ENCODE data around the gene DEXI. TPM values are rescaled to one million over a fixed set of nuclear protein-coding genes. Genes with fewer than 3 reads are reported as not detected.

The DEXI gene
- total RNA-seq, 4 donors from 2014 or later, result 38.3 to 73.8 (median 56.1) TPM

- TF ChIP-seq CTCF (IDR thresholded peaks at IDR 0.05; ENCODE audit: low read depth), result no peak
These were observed 25.7 kb upstream of the DEXI start for GRCh38 chr16:10967986-10968385.

GRCh38 chr16:10966129-10966528 lies 23.9 kb upstream of the DEXI start:
- no peak for TF ChIP-seq CTCF (IDR thresholded peaks at IDR 0.05; ENCODE audit: low read depth)

- no peak for TF ChIP-seq CTCF (IDR thresholded peaks at IDR 0.05; ENCODE audit: low read depth)
These were observed 23.3 kb upstream of the DEXI start for GRCh38 chr16:10965440-10966061.

GRCh38 chr16:10964891-10965326 lies 22.6 kb upstream of the DEXI start:
- no peak for TF ChIP-seq CTCF (IDR thresholded peaks at IDR 0.05; ENCODE audit: low read depth)

- TF ChIP-seq CTCF (IDR thresholded peaks at IDR 0.05; ENCODE audit: low read depth), result no peak
These were observed 22.0 kb upstream of the DEXI start for GRCh38 chr16:10964039-10964890.

GRCh38 chr16:10961231-10961630 lies 19.0 kb upstream of the DEXI start:
- no peak for TF ChIP-seq CTCF (IDR thresholded peaks at IDR 0.05; ENCODE audit: low read depth)

GRCh38 chr16:10959161-10959560 lies 16.9 kb upstream of the DEXI start:
- TF ChIP-seq CTCF (IDR thresholded peaks at IDR 0.05; ENCODE audit: low read depth), result no peak
